BE2C (cell line): Measurements from ENCODE around the gene FBLN2.

Experiments
- DNase-seq: peaks from one replicate; pipeline ENCODE4 v3.0.0-alpha.2; 2020
- H3K27me3 ChIP-seq: fragments of 250-450 bp; sonication (Bioruptor Pico); 2 replicates; pipeline ENCODE4 v1.5.1; 2020; ENCODE audit warnings: mild to moderate bottlenecking
- H3K36me3 ChIP-seq: fragments of 250-450 bp; sonication (Bioruptor Pico); 2 replicates; pipeline ENCODE4 v1.5.1; 2020; ENCODE audit warnings: mild to moderate bottlenecking
- H3K4me1 ChIP-seq: fragments of 250-450 bp; sonication (Bioruptor Pico); 2 replicates; pipeline ENCODE4 v1.5.1; 2020
- H3K4me3 ChIP-seq: 2 replicates; pipeline ENCODE4 v1.5.1; 2011; ENCODE audit warnings: low read depth, low read length
- H3K9me3 ChIP-seq: fragments of 250-450 bp; sonication (Bioruptor Pico); 2 replicates; pipeline ENCODE4 v1.5.1; 2020
- CTCF ChIP-seq: IDR thresholded peaks from 2 replicates; pipeline ENCODE4 v1.5.1; 2012; ENCODE audit warnings: mild to moderate bottlenecking, low read depth, low read length

Gene FBLN2

DNA sequence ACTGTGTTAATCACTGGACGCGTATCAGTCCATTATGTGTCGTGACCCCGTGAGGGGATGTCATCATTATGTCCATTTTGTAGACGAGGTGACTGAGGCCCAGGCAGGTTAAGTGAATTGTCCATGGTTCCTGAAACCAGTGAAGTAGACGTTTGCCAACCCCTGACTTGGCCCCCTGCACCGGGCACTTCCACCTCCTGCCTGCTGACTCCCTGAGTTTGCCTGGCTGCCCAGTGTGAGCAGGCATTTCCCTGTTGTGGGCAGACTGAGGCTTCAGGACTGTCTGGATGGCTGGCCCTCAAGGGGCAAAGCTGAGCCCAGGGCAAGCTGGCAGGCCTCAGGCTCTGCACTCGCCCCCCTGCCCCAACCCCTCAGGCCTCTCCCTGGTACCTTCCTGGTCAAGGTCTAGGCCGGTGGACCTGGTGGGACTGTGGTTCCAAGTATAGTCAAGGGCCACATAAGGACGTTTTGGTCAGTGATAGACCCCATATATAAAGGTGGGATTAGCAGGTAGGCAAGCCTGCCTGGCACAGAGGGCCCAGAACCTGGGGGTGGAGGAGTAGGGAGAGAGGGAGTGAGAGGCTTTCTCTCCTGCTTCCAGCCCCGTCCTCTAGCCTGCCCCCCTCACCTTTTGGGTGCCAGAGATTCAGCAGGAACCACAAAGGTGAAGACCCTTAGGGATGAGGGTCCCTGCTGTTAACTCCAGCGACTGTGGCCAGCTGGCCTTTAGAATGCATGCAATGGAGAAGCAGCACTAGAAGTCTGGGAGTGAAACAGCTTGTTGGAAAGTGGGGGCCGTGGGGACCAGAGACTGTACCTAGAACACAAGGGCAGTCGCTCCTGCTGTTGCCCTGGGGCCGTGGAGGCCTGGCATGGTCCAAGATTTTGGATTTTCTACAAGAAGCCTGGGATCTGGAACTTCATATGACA, 34.6 kb downstream of the FBLN2 start:
- Histone ChIP-seq H3K27me3 (no peaks in the 10 kb centered on the region), H3K9me3 (no peaks in the 10 kb centered on the region), H3K4me1 (no peaks in the 10 kb centered on the region), H3K4me3 (no peak overlapping the region), H3K36me3 (no peaks in the 10 kb centered on the region)
- TF ChIP-seq CTCF: no peak
- no peak for DNase-seq

DNA sequence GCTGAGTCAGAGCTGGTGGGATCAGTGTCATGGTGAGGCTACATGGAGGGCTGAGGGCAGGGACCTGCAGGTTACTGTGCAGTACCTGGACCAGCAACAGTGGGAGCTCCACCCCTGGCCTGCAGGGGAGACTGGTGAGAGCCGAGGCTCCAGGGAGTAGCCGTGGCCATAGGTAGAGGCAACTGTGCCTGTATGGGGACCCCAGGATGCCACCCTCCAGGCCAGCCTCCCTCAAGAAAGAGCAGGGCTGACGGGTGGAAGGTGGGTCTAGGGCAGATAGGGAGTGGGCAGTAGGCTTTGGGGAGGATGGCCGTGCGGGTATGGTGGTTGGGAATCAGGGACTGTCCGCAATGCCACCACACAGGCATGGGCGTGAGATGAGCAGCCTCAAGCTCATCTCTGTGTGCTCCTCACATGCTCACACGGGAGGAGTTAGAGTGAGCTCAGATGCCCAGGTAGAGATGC, 35.5 kb downstream of the FBLN2 start:
- Histone ChIP-seq H3K4me1 (no peaks in the 10 kb centered on the region), H3K4me3 (no peak overlapping the region), H3K36me3 (no peaks in the 10 kb centered on the region), H3K9me3 (no peaks in the 10 kb centered on the region), H3K27me3 (no peaks in the 10 kb centered on the region)
- no peak for TF ChIP-seq CTCF
- DNase-seq: no peak

GRCh38 chr3:13584901-13585300, 36.0 kb downstream of the FBLN2 start:
- no peak for TF ChIP-seq CTCF
- Histone ChIP-seq H3K4me3 (no peak overlapping the region), H3K36me3 (no peaks in the 10 kb centered on the region), H3K9me3 (no peaks in the 10 kb centered on the region), H3K4me1 (no peaks in the 10 kb centered on the region), H3K27me3 (no peaks in the 10 kb centered on the region)
- DNase-seq: no peak

- no peaks in the 10 kb centered on the region for H3K27me3 ChIP-seq
- DNase-seq: no peak
- no peak for TF ChIP-seq CTCF
- H3K36me3 ChIP-seq: no peaks in the 10 kb centered on the region
- no peaks in the 10 kb centered on the region for H3K9me3 ChIP-seq
- H3K4me3 ChIP-seq: no peak overlapping the region
- no peaks in the 10 kb centered on the region for H3K4me1 ChIP-seq
Measured at GRCh38 chr3:13587442-13587841, 38.5 kb downstream of the FBLN2 start.

DNA sequence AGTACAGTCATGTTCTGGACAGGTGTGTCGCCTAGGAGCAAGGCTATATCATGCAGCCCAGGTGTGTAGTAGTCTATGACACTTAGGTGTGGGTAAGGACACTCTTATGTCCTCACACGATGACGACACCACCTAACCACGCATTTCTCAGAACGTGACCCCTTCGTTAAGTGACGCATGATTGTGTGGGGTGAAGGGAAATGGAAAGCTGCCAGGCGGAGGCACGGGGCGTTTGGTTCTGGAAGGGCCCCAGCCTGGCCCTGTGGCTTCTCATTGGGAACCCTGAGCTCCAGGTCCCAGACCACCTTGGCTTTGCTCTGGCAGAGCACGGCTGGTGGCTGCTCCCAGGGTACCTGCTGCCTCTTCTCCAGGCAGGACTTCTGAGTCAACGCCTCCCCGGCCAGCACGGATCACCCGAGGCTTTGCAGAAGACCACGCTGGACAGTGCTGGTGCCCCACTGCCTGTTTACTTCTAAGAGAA, 39.3 kb downstream of the FBLN2 start:
- DNase-seq: no peak
- Histone ChIP-seq H3K36me3 (no peaks in the 10 kb centered on the region), H3K27me3 (no peaks in the 10 kb centered on the region), H3K4me3 (no peak overlapping the region), H3K4me1 (no peaks in the 10 kb centered on the region), H3K9me3 (no peaks in the 10 kb centered on the region)
- TF ChIP-seq CTCF: no peak

- H3K27me3 ChIP-seq: no peaks in the 10 kb centered on the region
- H3K4me1 ChIP-seq: no peaks in the 10 kb centered on the region
- H3K4me3 ChIP-seq: no peak overlapping the region
- no peak for DNase-seq
- no peaks in the 10 kb centered on the region for H3K9me3 ChIP-seq
- no peaks in the 10 kb centered on the region for H3K36me3 ChIP-seq
- no peak for TF ChIP-seq CTCF
Measured at GRCh38 chr3:13588993-13589392, 40.1 kb downstream of the FBLN2 start.
